HepG2 (cell line): ENCODE data around the gene SLX9. TPM values are rescaled to one million over a fixed set of nuclear protein-coding genes. Genes with fewer than 3 reads are reported as not detected.
A peak's percentile ranks its signal among the peaks of the same experiment; 100 is the strongest.

Source experiments
- AGO2 ChIP-seq: fragments of 200-400 bp; formaldehyde crosslinking; optimal IDR thresholded peaks from 2 replicates; pipeline ENCODE3; 2017; ENCODE audit warnings: mild to moderate bottlenecking, low read depth, low read length, moderate library complexity
- ATF3 ChIP-seq: sonication (generic); formaldehyde crosslinking; IDR thresholded peaks from 2 replicates; pipeline ENCODE4 v1.4.0; 2020; ENCODE audit warnings: missing genetic modification reagents
- CEBPB ChIP-seq: IDR thresholded peaks from 2 replicates; pipeline ENCODE4 v1.6.1; 2011; ENCODE audit warnings: low read depth, low read length, improper control_type of control experiment, borderline replicate concordance
- CEBPG ChIP-seq: IDR thresholded peaks from 2 replicates; pipeline ENCODE4 v1.6.1; 2016
- E2F2 ChIP-seq: sonication (generic); formaldehyde crosslinking; IDR thresholded peaks from 2 replicates; pipeline ENCODE4 v1.4.0; 2020; ENCODE audit warnings: missing genetic modification reagents, borderline replicate concordance
- FOXA3 ChIP-seq: IDR thresholded peaks from 2 replicates; pipeline ENCODE4 v1.6.1; 2016; ENCODE audit warnings: missing genetic modification reagents, missing compliant biosample characterization
- ISL2 ChIP-seq: sonication (generic); formaldehyde crosslinking; IDR thresholded peaks from 2 replicates; pipeline ENCODE4 v1.5.0; 2020; ENCODE audit warnings: missing genetic modification reagents
- MED1 ChIP-seq: sonication (generic); formaldehyde crosslinking; IDR thresholded peaks from 2 replicates; pipeline ENCODE4 v1.4.0; 2020; ENCODE audit warnings: missing genetic modification reagents
- PAXIP1 ChIP-seq: sonication (generic); formaldehyde crosslinking; conservative IDR thresholded peaks from 2 replicates; pipeline ENCODE4 v1.4.0; 2020; ENCODE audit warnings: mild to moderate bottlenecking, missing genetic modification reagents, moderate library complexity
- SAP130 ChIP-seq: IDR thresholded peaks from 2 replicates; pipeline ENCODE4 v1.6.1; 2016; ENCODE audit warnings: low read depth
- SIX1 ChIP-seq: sonication (generic); formaldehyde crosslinking; IDR thresholded peaks from 2 replicates; pipeline ENCODE4 v1.4.0; 2020; ENCODE audit warnings: missing genetic modification reagents, borderline replicate concordance
- TBX2 ChIP-seq: sonication (generic); formaldehyde crosslinking; IDR thresholded peaks from 2 replicates; pipeline ENCODE4 v1.5.0; 2020; ENCODE audit warnings: missing genetic modification reagents, mild to moderate bottlenecking, borderline replicate concordance
- ZBTB38 ChIP-seq: sonication (generic); formaldehyde crosslinking; IDR thresholded peaks from 2 replicates; pipeline ENCODE4 v1.5.1; 2020; ENCODE audit warnings: mild to moderate bottlenecking, missing genetic modification reagents
- ZBTB4 ChIP-seq: sonication (generic); formaldehyde crosslinking; IDR thresholded peaks from 2 replicates; pipeline ENCODE4 v1.4.0; 2020; ENCODE audit warnings: missing genetic modification reagents, mild to moderate bottlenecking, borderline replicate concordance
- ZFX ChIP-seq: sonication (generic); formaldehyde crosslinking; IDR thresholded peaks from 2 replicates; pipeline ENCODE4 v1.4.0; 2020; ENCODE audit warnings: mild to moderate bottlenecking, low read depth, missing genetic modification reagents, moderate library complexity
- ZFY ChIP-seq: sonication (generic); formaldehyde crosslinking; IDR thresholded peaks from 2 replicates; pipeline ENCODE4 v1.4.0; 2020; ENCODE audit warnings: missing genetic modification reagents
- ZNF160 ChIP-seq: sonication (generic); formaldehyde crosslinking; IDR thresholded peaks from 2 replicates; pipeline ENCODE4 v1.8.0; 2022; ENCODE audit warnings: mild to moderate bottlenecking, inconsistent platforms, missing genetic modification reagents
- ZNF205 ChIP-seq: IDR thresholded peaks from 2 replicates; pipeline ENCODE4 v1.6.1; 2018; ENCODE audit warnings: missing biosample characterization, missing genetic modification reagents
- ZNF460 ChIP-seq: sonication (generic); formaldehyde crosslinking; IDR thresholded peaks from 2 replicates; pipeline ENCODE4 v1.5.1; 2020; ENCODE audit warnings: missing genetic modification reagents, mild to moderate bottlenecking, borderline replicate concordance
- ZNF709 ChIP-seq: sonication (generic); formaldehyde crosslinking; IDR thresholded peaks from 2 replicates; pipeline ENCODE4 v1.5.0; 2020; ENCODE audit warnings: mild to moderate bottlenecking, missing genetic modification reagents
- ZNF768 ChIP-seq: sonication (generic); formaldehyde crosslinking; IDR thresholded peaks from 2 replicates; pipeline ENCODE4 v1.4.0; 2020; ENCODE audit warnings: missing genetic modification reagents
- polyA plus RNA-seq, 8 experiments: library from polyadenylated mRNA; depleted of rRNA in 3 of 8; stranded (reverse) in 7 of 8; unstranded in 1 of 8; fragments of >200 nt; fragmentation: Illumina TruSeq in 4 of 8; extraction: Trizol in 4 of 8; gene quantifications; 2 replicates each; pipeline versions ENCODE4 v1.2.1 to v1.2.3, GENCODE V29; 2011 to 2016; ENCODE audit warnings: low read depth in 4 of 8, missing spikeins in 1 of 8, mixed read lengths in 1 of 8; ENCODE audit not compliant: insufficient read depth in 1 of 8
- total RNA-seq, 5 experiments: library from RNA; depleted of rRNA; stranded (reverse); fragments of >200 nt; fragmentation: Illumina TruSeq; extraction: Trizol; gene quantifications; 2 replicates each; pipeline ENCODE4 v1.2.3, GENCODE V29; 2016; ENCODE audit warnings: low read depth in 1 of 5

SLX9 gene
- total and polyA plus RNA-seq, 2 of the 13 experiments (the other 11 are each of a cell fraction or from before 2014, with no cell fraction given), result 21.0 to 47.1 TPM

- TF ChIP-seq TBX2 (CRISPR knock-in tag) (peak; percentile 86), ZNF768 (CRISPR knock-in tag) (peak; percentile 80), ZFY (CRISPR knock-in tag) (peak; percentile 59; the same call in 1 of the 2 replicates), ATF3 (CRISPR knock-in tag) (peak; percentile 100), FOXA3 (CRISPR knock-in tag) (peak; percentile 76), ISL2 (CRISPR knock-in tag) (peak; percentile 69; the same call in 1 of the 2 replicates), ZBTB4 (0 out of 2 replicates have a peak, but pooled peaks have one; percentile 24), MED1 (CRISPR knock-in tag) (peak; percentile 94), ZFX (CRISPR knock-in tag) (peak; percentile 50; the same call in 1 of the 2 replicates), CEBPG (CRISPR knock-in tag) (peak; percentile 85), ZNF205 (peak; percentile 77), ZNF460 (CRISPR knock-in tag) (no peak; the same call in 1 of the 2 replicates), ZBTB38 (CRISPR knock-in tag) (peak; percentile 56; the same call in 1 of the 2 replicates), SIX1 (CRISPR knock-in tag) (peak; percentile 44; the same call in 1 of the 2 replicates), CEBPB (peak; percentile 85), PAXIP1 (CRISPR knock-in tag) (peak; percentile 94), E2F2 (CRISPR knock-in tag) (peak; percentile 29; the same call in 1 of the 2 replicates), ZNF160 (0 out of 2 replicates have a peak, but pooled peaks have one; percentile 52), ZNF709 (CRISPR knock-in tag) (peak; percentile 69; the same call in 1 of the 2 replicates), AGO2 (no peak), SAP130 (CRISPR knock-in tag) (peak; percentile 88)
Measured at GRCh38 chr21:45011911-45012661, 72.3 kb downstream of the SLX9 start (continued).
